KBM-7 (cell line): Measurements from ENCODE around the gene LRBA.
"Not testable (repeated sequence)": the region's sequence is repeated elsewhere in the genome, so short reads cannot be mapped to it uniquely, and the experiment has no call there.

Experiments used
- DNase-seq: peaks from one replicate; pipeline ENCODE4 v3.0.0-alpha.2; 2015
- in situ Hi-C: fragments of 300-500 bp; cut with MboI; formaldehyde crosslinking; loops from 2 replicates; pipeline ENCODE4 v1.14.3; 2020; ENCODE audit warnings: low sequenced_read_pairs, low pct_unique_long_range_greater_than_20kb, mixed read lengths

The LRBA gene

DNA sequence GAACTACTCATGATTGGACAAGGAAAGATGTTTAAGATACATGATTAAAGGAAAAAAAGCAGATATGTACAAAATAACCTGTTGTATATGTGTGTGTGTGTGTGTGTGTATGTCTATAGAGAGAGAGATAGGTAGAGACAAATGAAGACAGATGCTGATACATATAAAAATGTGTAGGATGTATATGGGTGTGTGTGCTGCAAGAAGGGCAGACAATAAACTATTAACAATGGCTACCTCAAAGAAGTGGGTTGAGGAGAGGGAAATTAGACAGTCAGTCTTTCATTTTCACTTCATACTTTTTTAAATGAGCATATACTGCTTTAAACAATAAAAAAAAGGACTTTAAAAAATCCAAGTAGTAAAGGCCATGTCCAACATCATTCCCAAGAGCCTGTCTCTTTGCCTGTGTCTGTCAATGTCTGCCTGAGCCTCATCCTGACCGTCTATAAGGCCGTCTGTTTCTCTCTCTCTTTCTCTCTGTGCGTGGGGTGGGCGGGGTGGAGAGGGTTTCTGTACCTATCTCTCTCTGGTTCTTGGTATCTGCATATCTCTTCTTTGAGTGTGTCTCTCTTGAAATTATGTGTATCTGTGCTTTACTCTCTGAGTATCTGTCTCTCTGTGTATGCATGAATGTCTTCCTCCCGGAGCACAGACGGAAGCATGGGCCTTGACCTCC is 62.8 kb downstream of the LRBA start:
- in situ Hi-C loops, result no loop called here
- no peak for DNase-seq

DNA sequence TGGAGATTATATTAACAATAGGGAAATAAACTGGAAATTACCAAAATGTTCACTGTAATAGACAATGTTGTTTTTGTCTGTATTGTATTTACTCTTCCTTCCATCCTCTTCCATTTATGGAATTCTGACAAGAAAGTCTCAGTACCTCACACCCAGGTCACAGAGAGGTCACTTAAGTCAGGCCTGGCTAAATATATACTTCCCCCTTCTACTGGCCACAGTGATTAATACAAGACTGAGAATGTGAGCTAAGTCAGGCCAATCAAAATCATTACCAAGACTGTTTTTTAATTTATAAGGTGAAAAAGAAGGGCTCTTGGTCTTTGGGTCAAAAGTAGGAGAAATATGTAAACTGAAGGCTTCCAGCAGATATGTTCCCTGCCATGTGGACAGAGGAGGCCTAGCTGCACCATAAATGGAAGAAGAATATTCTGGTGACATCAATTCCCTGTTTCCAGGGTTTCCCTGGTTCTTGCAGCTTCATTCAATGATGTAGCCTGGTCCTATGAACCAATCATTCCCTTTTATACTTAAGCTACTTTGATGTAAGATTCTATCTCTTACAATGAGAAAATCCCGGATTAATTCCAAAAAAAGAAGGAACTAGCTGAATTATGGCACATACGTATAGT is 64.3 kb downstream of the LRBA start:
- in situ Hi-C loops, result no loop called here
- DNase-seq, result no peak

DNA sequence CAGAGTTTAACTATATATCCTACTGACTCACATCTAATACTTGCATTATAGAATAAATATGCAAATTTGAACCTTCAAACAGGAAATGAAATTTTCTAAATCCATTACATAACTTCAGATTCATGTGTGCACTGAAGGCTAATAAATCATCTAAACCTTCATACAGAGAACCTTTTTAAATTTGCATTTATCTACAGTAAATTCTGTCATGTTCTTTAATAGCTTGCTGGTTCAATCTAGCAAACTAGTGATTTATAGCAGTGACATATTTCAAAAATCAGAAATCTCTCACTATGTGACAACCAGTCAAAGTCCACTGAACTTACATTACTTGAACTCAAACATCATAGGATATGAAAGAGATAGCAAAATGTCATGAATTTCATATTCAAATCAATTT is 65.1 kb downstream of the LRBA start:
- in situ Hi-C loops, result no loop called here
- DNase-seq, result no peak

DNA sequence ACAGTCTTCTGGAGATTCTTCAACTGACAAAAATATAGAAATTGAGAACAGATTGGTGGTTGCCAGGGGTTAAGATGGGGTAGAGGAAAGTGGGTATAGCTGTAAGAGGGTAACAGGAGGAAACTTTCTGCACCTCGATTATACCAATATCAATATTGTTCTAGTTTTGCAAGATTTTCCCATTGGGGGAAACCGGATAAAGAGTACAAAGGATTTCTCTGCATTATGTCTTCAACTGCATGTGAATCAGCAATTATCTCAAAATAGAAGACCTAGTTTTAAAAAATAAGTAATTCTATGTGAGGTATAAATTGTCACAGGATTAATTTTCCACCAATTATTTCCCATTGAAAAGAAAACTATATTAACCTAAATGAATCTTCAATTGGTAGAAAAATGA is 65.7 kb downstream of the LRBA start:
- DNase-seq, result no peak
- in situ Hi-C loops, result no loop called here

DNA sequence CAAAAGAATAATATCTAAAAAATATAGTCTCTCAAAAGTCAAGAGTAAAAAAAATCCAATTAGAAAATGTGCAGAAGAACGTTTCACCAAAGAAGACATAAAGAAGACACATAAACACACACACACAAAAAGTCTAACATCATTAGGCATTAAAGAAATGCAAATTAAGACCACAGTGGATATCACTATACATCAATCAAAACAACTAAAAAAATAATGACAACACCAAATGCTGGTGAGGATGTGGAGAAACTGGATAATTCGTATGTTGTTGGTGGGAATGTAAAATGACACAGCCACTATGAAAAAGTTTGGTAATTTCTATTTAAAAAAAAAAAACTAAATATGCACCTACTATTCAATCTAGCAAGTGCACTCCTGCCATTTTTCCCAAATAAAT is 66.4 kb downstream of the LRBA start:
- in situ Hi-C loops, result no loop called here
- DNase-seq, result no peak

DNA sequence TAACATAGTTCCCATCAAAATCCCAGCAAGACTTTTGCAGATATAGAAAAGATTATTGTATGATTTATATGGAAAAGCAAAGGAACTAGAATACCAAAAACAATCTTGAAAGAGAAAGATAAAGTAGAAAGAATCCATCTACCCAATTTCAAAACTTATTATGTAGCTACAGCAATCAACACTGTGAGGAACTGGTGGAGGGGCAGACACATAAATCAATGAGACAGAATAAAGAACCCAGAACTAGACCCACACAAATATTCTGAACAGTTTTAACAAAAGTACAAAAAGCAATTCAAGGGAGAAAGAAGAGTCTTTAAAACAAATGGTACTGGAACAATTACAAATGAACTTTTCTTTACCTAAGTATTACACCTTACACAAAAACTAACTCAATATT is 67.0 kb downstream of the LRBA start:
- in situ Hi-C loops, result no loop called here
- DNase-seq, result no peak

DNA sequence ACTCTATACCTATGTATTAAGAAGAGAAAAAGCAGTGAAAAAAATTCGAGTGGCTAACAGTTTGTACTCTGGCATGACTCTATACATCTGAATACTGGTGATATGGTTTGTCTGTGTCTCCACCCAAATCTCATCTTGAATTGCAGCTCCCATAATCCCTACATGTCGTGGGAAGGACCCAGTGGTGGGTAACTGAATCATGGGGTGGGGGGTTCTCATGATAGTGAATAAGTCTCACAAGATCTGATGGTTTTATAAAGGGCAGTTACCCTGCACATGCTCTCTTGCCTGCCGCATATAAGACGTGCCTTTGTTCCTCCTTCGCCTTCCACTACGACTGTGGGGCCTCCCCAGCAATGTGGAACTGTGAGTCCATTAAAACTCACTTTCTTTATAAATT is 70.4 kb downstream of the LRBA start:
- in situ Hi-C loops, result no loop called here
- DNase-seq, result no peak

DNA sequence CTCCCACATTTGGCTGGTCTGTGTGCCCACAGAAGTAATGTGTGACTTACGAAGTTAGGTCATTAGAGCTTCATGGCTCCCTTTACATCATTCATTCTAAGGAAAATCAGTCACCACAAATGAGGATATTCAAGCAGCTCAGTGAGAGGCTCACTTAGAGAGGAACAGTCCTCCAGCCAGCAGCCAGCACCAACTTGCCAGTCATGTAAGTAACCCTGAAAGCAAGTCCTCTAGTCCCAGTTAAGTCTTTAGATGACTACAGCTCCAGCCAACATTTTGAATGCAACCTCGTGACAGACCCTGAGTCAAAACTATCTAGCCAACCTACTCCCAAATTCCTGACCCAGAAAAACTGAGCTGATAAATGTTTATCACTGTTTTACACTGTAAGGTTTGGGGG is 71.3 kb downstream of the LRBA start:
- in situ Hi-C loops, result no loop called here
- no peak for DNase-seq

DNA sequence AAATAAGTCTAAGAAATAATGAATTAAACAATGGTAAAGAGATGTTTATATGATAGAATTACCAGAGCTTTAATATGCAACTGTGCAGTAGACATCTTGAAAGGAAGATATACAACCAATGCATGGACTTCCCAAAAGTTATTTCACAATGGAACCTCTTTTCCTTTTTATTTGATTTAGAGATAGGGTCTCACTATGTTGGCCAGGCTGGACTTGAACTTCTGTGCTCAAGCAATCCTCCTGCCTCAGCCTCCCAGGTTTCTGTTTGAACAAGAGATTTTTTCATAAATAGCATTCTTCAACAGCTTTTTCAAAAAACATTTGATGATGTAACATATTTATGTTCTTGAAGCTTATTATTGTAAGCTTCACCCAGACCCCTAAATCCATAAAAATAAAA is 72.0 kb downstream of the LRBA start:
- in situ Hi-C loops, result no loop called here
- no peak for DNase-seq

DNA sequence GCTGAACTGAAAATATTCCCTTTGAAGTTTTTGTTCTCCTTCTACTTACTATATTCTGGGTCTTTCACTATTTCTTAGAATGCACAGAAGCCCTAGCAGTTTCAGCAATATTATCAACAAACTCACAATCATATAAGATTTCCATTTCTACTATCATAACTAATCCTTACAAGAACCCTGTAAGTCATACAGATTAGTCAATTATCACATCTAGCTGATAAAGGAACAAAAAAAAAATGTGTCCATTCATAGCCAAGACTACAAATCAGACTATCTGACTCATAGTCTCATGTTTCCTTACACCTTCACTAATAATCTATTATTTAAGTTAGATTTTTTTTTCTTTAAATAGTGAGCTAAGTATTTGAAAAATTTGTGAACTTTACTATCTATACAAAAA is 72.5 kb downstream of the LRBA start:
- no peak for DNase-seq
- in situ Hi-C loops, result no loop called here

DNA sequence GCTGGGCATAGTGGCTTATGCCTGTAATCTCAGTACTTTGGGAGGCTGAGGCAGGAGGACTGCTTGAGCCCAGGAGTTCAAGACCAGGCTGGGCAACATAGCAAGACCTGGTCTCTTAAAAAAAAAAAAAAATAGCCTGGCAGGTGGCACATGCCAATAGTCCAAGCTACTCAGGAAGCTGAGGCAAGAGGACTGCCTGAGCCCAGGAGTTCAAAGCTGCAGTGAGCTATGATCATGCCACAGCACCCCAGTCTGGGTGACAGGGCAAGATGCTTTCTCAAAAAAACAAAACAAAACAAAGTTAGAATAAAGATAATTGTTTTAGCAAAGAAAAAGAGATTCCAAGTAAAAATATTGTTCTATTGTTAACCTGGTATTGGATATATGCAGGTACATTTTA is 75.0 kb downstream of the LRBA start:
- DNase-seq, result no peak
- in situ Hi-C loops, result no loop called here

DNA sequence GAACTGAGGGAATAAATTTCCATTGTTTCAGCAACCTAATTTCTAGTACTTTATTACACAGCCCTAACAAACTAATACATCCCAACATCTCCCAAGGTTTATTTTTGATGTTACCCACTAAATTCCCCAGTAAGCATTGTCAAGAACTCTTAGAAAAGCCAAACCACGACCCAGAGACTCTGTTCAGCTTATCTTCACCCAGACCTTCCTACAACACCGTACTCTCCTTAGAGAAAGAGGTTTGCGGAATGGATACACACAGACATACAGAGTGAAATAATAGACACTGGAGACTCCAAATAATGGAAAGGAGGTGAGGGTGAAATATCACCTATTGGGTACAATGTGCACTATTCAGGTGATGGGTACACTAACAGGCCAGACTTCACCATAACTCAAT is 75.6 kb downstream of the LRBA start:
- in situ Hi-C loops, result no loop called here

DNA sequence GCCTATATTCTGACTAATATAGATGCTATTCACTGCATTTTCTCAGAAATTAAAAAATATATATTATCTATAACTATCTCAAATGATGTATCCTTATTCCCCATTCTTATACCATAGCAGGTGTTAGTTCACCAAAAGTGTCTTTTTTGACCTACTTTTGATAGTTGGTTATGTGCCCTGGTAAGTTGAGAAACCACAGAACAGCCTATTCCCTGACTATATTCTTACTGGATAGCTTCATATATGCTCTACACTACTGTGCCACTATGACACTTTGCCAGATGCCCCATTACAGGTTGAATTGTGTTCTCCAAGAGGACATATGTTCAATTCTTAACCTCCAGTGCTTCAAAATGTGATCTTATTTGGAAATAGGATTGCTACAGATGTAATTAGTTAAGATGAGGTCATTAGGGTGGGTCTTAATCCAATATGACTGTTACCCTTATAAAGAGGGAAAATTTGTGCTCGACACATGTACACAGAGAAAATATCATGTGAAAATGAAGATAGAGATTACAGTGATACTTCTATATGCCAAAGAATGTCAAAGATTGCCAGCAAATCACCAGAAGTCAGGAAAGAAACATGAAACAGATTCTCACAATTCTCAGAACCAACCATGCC is 76.1 kb downstream of the LRBA start:
- in situ Hi-C loops, result no loop called here
- DNase-seq, result no peak

More for the DNA sequence above, 75.6 kb downstream of the LRBA start:
- DNase-seq, result no peak

DNA sequence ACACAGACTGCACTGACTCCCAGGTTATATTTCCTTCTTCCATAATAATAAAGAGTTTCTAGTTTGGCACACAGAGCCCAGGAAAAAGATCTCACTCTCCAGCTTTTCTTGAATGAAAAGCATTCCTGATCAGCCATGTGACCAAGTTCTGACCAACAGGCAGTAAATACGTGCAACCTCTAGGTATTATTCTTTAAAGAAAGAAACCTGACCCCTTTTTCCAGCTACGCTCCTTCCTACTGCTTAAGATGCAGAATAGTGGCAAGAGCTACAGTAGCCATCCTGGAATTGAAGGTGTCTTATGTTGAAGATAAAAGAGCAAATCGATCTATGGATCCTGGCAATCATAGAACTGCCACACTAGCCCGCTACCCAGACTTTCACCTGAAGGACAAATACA is 76.7 kb downstream of the LRBA start:
- no peak for DNase-seq
- in situ Hi-C loops, result no loop called here

DNA sequence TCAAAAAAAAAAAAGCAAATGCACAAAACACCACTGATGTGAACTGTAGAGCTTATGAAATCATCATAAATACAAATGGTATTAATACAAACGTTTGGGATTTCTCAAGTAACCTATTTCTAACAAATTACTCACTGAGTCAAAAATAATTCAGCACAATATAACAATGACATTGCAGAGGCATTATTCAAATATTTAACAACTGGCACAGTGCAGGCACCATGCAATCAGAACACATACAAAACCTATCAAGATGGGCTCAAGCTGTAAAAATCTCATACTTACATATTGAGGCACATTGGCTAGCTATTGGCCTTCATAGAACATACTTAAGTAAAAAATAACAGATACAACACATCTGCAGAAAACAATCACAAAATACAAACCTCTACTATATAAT is 81.1 kb downstream of the LRBA start:
- in situ Hi-C loops, result no loop called here
- DNase-seq, result no peak

DNA sequence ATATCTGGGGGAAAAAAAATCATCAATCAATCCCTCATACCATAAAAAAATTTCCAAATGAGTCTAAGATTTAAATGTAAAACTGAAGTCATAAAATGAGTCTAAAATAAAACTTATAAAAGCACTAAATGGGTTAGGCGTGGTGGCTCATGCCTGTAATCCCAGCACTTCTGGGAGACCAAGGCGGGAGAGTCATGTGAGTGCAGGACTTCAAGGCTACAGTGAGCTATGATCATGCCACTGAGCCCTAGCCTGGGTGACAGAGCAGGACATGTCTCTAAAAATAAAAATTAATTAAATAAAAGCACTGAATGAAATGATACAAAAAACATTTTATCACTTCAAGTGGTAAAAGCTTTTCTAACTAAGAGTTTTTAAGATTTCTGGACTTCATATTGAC is 83.3 kb downstream of the LRBA start:
- in situ Hi-C loops, result no loop called here
- DNase-seq, result no peak

DNA sequence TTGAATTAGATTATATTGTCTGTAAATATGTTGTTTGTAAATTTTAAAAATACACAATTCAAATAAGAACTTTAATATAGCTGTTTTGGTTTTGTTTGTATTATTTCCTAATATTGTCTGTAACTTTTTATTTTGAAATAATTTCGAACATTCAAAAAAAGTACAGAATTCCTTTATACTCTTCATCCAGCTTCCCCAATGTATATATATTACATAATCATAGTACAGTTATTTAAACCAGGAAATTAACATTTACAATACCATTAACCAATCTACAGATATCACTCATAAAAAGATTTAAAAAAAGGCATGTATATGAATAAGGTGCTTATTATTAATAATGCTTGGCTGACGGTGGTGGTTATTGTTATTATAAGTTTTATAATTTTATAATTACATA is 84.1 kb downstream of the LRBA start:
- no peak for DNase-seq
- in situ Hi-C loops, result no loop called here

DNA sequence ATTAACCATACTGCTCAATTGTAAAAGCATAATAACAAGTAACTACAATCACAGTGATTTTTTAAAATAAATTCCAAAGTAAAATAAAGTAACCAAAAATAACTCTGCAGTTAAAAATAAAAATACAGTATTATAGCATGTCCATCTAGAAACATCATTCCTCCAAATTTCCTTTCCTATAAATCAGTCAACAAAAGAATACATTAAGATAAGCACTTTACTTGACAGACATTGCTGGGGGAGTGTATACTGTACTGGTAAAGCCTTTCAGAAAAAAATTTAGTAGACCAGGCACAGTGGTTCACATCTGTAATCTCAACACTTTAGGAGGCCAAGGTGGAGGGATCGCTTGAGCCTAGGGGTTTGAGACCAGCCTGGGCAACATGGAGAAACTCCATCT is 91.1 kb downstream of the LRBA start:
- no peak for DNase-seq
- in situ Hi-C loops, result no loop called here

DNA sequence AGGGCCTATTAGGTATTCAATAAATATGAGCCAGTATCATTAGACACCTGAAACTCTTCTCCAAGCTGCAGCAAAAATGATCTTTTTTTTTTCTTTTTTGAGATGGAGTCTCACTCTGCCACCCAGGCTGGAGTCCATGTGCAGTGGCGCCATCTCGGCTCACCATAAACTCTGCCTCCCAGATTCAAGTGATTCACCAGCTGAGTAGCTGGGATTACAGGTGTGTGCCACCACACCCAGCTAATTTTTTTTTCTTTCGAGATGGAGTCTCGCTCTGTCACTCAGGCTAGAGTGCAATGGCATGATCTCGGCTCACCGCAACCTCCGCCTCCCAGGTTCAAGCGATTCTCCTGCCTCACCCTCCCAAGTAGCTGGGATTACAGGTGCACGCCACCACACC is 93.6 kb downstream of the LRBA start:
- DNase-seq, in situ Hi-C loops: not testable (repeated sequence)

DNA sequence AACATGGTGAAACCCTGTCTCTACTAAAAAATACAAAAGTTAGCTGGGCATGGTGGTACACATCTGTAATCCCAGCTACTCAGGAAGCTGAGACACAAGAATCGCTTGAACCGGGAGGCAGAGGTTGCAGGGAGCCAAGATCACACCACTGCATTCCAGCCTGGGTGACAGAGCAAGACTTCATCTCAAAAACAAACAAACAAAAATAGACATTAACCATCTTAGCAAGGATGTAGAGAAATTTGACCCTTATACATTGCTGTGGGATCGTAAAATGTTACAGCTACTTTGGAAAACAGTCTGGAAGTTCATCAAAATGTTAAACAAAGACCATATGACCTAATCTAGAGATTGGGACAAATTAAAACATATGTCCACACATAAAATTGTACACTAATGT is 96.5 kb downstream of the LRBA start:
- in situ Hi-C loops, DNase-seq: not testable (repeated sequence)

DNA sequence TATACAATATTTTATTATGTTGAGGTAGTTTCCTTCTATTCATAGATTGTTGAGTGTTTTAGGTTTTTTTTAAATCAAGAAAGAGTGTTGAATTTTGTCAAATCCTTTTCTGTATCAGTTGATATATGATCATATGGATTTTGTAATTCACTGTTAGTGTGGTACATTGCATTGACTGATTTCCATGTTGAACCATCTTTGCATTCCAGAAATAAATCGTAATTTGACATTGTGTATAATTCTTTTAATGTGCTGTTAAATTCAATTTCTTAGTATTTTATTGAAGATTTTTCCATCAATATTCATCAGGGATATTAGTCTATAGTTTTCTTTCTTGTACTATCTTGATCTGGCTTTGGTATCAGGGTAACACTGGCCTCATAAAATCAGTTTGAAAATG is 103.8 kb downstream of the LRBA start:
- in situ Hi-C loops, result no loop called here
- no peak for DNase-seq
